ENCODE results near the gene MEF2A. TPM values are rescaled to one million over a fixed set of nuclear protein-coding genes. Genes with fewer than 3 reads are reported as not detected.

Gene MEF2A
- total and polyA plus RNA-seq, 2 donors (not counting 1 experiment from before 2014, with no cell fraction given), result 44.0 to 102 TPM

DNA sequence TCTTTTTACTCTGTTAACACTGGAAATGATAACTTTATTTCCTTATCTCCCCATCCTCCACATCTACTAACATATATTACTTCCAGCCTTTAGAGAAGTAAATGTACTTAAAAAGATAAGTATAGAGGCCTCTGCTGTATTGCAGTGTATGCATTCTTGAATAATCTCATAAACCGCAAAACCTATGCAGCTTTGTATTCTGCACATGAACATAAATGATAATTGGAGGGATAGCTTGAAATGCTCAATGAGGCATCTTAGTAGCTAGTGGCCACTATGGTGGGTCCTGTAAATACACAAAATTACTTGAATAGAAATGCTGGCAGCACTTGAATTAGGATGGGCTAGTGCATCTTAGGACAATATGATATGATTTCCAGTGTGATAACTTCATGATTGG lies 90.4 kb downstream of the MEF2A start:
- no CpG with 5 or more reads among the region's 1 CpG for WGBS (ENCODE audit: insufficient coverage)
- no peaks in the 10 kb centered on the region for H3K27me3 ChIP-seq (replicated peaks in 1 of 4; ENCODE audit: control extremely low read depth in 1 of 4, control insufficient read depth in 3 of 4, insufficient read depth in 4 of 4, low read length in 3 of 4)
- peaks cover 31% of the 10 kb centered on the region for H3K79me2 ChIP-seq (ENCODE audit: control insufficient read depth, insufficient read depth, low read length)
- H3K4me3 ChIP-seq (ENCODE audit: control extremely low read depth in 1 of 5, extremely low read depth in 1 of 5, insufficient read depth in 1 of 5, low read depth in 2 of 5, low read length in 4 of 5), result no peak overlapping the region
- DNase-seq, result no peak
- TF ChIP-seq CTCF (IDR thresholded peaks at IDR 0.05), result no peak
- TF ChIP-seq EZH2 (IDR thresholded peaks at IDR 0.05; ENCODE audit: borderline replicate concordance, insufficient read depth, low read depth, low read length, poor library complexity, severe bottlenecking), result no peak
- Mint-ChIP-seq H3K4me3 (no peak overlapping the region), H3K9me3 (ENCODE audit: insufficient read depth) (no peaks in the 10 kb centered on the region), H3K27ac (no peak overlapping the region), H3K27me3 (no peaks in the 10 kb centered on the region), H3K4me1 (peaks cover 39% of the 10 kb centered on the region)
- ChIA-PET CTCF (interaction anchor here (2.6 kb wide), 1 partner anchor 48 kb away, joined by 6 read pairs; no protein-coding TSS in a partner anchor), POLR2A (no interaction called here)
- intact Hi-C loops (cut with micrococcal nuclease), result no loop called here
- peaks cover 5 to 16% of the 10 kb centered on the region in 2 experiments for H3K36me3 ChIP-seq (replicated peaks in 1 of 2; ENCODE audit: control extremely low read depth in 1 of 2, control insufficient read depth in 1 of 2, extremely low read depth in 1 of 2, insufficient read depth in 2 of 2, low read length in 1 of 2)
- no peak overlapping the region for H3K27ac ChIP-seq (ENCODE audit: low read length in 2 of 2)
- no peak overlapping the region for H2AFZ ChIP-seq (ENCODE audit: insufficient read depth, low read depth, low read length, poor library complexity, severe bottlenecking)
- H3K9ac ChIP-seq (ENCODE audit: low read length), result no peak overlapping the region
- no peaks in the 10 kb centered on the region for H3K9me3 ChIP-seq (ENCODE audit: control extremely low read depth in 1 of 3, control insufficient read depth in 2 of 3, insufficient read depth in 1 of 3, low read length in 2 of 3)
- no peak overlapping the region for H3K4me2 ChIP-seq (replicated peaks; ENCODE audit: low read depth, low read length, poor library complexity, severe bottlenecking)
- peaks cover 2% of the 10 kb centered on the region for H4K20me1 ChIP-seq (ENCODE audit: control insufficient read depth, insufficient read depth, low read length, poor library complexity, severe bottlenecking)
- no peak for ATAC-seq (ENCODE audit: low read depth)
- H3K4me1 ChIP-seq (ENCODE audit: control insufficient read depth in 2 of 2, insufficient read depth in 2 of 2, low read length in 2 of 2), result peaks cover 9 to 15% of the 10 kb centered on the region in 2 donors

DNA sequence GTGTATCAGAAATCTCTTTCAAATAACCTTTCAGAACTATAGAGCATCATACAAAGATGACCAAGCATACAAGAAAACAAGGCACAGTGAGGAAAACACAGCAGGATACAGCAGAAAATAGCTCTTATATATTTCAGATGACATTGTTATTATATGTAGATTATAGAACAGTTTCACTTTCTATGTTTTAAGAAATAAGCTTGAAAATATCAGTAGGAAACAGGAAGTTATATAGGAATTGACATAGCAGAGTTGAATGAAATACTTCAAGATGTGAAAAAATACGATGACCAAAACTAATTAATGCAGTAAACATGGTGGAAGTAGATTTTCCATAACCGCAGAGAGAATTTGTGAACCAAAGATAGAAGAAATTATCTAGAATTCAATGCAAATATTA lies 92.2 kb downstream of the MEF2A start:
- Histone ChIP-seq H2AFZ (ENCODE audit: insufficient read depth, low read depth, low read length, poor library complexity, severe bottlenecking) (no peak overlapping the region), H3K4me1 (ENCODE audit: control insufficient read depth in 2 of 2, insufficient read depth in 2 of 2, low read length in 2 of 2) (peaks cover 9 to 15% of the 10 kb centered on the region in 2 donors), H3K4me3 (ENCODE audit: control extremely low read depth in 1 of 5, extremely low read depth in 1 of 5, insufficient read depth in 1 of 5, low read depth in 2 of 5, low read length in 4 of 5) (no peak overlapping the region), H3K79me2 (ENCODE audit: control insufficient read depth, insufficient read depth, low read length) (peaks cover 28% of the 10 kb centered on the region), H3K36me3 (replicated peaks in 1 of 2; ENCODE audit: control extremely low read depth in 1 of 2, control insufficient read depth in 1 of 2, extremely low read depth in 1 of 2, insufficient read depth in 2 of 2, low read length in 1 of 2) (peaks cover 3 to 7% of the 10 kb centered on the region in 2 experiments), H3K9me3 (ENCODE audit: control extremely low read depth in 1 of 3, control insufficient read depth in 2 of 3, insufficient read depth in 1 of 3, low read length in 2 of 3) (no peaks in the 10 kb centered on the region), H4K20me1 (ENCODE audit: control insufficient read depth, insufficient read depth, low read length, poor library complexity, severe bottlenecking) (no peaks in the 10 kb centered on the region), H3K4me2 (replicated peaks; ENCODE audit: low read depth, low read length, poor library complexity, severe bottlenecking) (peak overlapping the region; percentile 31), H3K27ac (ENCODE audit: low read length in 2 of 2) (peak overlapping the region in 1 of 2 donors; percentile 25), H3K27me3 (replicated peaks in 1 of 4; ENCODE audit: control extremely low read depth in 1 of 4, control insufficient read depth in 3 of 4, insufficient read depth in 4 of 4, low read length in 3 of 4) (no peaks in the 10 kb centered on the region), H3K9ac (ENCODE audit: low read length) (no peak overlapping the region)
- no peak for TF ChIP-seq EZH2 (IDR thresholded peaks at IDR 0.05; ENCODE audit: borderline replicate concordance, insufficient read depth, low read depth, low read length, poor library complexity, severe bottlenecking)
- no peak for TF ChIP-seq CTCF (IDR thresholded peaks at IDR 0.05)
- no peak for ATAC-seq (ENCODE audit: low read depth)
- no peak overlapping the region for H3K4me3 Mint-ChIP-seq
- DNase-seq, result peak; percentile 16
- CTCF ChIA-PET, result no interaction called here
- no CpG with 5 or more reads among the region's 2 CpGs for WGBS (ENCODE audit: insufficient coverage)
- H3K4me1 Mint-ChIP-seq, result peaks cover 38% of the 10 kb centered on the region
- intact Hi-C loops (cut with micrococcal nuclease), result no loop called here
- H3K9me3 Mint-ChIP-seq (ENCODE audit: insufficient read depth), result no peaks in the 10 kb centered on the region
- POLR2A ChIA-PET, result interaction anchor here (0.7 kb wide), 1 partner anchor 107 kb away, joined by 3 read pairs; no protein-coding TSS in a partner anchor
- H3K27ac Mint-ChIP-seq, result no peak overlapping the region
- no peaks in the 10 kb centered on the region for H3K27me3 Mint-ChIP-seq
